OCI-LY1 (cell line): ENCODE measurements around the gene PCDHB1.

Experiments
- EZH2 ChIP-seq: fragments of 200-600 bp; sonication (generic), shearing (Covaris generic); IDR thresholded peaks from 2 replicates; pipeline ENCODE4 v1.8.0; 2017; ENCODE audit warnings: borderline replicate concordance, mixed run types, mild to moderate bottlenecking, antibody characterized with exemption, low read length, moderate library complexity, mixed read lengths
- TF ChIP-seq, protein P1 (sequence below): fragments of 200-600 bp; sonication (generic), shearing (Covaris generic); IDR thresholded peaks from 2 replicates; pipeline ENCODE4 v1.5.1; 2017; ENCODE audit warnings: mild to moderate bottlenecking, antibody characterized with exemption, low read length, moderate library complexity, mixed read lengths

DNA sequence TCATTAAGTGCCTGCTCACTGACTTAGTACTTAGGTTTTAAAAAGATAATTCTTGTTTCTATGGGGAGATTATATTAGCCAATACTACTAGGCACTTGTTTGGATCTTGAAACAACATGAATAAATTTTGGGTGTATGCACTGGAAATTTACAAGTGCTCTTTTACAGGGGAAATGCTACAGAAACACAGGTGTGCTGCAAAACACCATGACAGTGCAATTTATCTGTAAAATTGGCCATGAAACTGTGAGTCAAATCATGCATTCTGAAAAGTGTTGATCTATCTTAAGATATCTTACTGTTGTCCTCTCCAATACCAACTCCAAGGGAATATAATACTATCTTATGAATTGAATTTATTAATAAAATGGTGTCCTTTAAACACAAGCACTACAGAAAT, 12.1 kb upstream of the PCDHB1 start:
- TF ChIP-seq, protein P1, sequence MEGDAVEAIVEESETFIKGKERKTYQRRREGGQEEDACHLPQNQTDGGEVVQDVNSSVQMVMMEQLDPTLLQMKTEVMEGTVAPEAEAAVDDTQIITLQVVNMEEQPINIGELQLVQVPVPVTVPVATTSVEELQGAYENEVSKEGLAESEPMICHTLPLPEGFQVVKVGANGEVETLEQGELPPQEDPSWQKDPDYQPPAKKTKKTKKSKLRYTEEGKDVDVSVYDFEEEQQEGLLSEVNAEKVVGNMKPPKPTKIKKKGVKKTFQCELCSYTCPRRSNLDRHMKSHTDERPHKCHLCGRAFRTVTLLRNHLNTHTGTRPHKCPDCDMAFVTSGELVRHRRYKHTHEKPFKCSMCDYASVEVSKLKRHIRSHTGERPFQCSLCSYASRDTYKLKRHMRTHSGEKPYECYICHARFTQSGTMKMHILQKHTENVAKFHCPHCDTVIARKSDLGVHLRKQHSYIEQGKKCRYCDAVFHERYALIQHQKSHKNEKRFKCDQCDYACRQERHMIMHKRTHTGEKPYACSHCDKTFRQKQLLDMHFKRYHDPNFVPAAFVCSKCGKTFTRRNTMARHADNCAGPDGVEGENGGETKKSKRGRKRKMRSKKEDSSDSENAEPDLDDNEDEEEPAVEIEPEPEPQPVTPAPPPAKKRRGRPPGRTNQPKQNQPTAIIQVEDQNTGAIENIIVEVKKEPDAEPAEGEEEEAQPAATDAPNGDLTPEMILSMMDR = no peak
- TF ChIP-seq EZH2 = no peak
